GM20000 (cell line): ENCODE data around the gene TRABD2A.

Source experiments
- DNase-seq: peaks from one replicate; pipeline ENCODE4 v3.0.0; 2012; ENCODE audit warnings: low spot score
- TF ChIP-seq, protein P1 (sequence below): IDR thresholded peaks from 2 replicates; pipeline ENCODE4 v1.5.1; 2012; ENCODE audit warnings: mild to moderate bottlenecking, control low read depth; ENCODE audit errors: extremely low read depth, missing control alignments

The TRABD2A gene

DNA sequence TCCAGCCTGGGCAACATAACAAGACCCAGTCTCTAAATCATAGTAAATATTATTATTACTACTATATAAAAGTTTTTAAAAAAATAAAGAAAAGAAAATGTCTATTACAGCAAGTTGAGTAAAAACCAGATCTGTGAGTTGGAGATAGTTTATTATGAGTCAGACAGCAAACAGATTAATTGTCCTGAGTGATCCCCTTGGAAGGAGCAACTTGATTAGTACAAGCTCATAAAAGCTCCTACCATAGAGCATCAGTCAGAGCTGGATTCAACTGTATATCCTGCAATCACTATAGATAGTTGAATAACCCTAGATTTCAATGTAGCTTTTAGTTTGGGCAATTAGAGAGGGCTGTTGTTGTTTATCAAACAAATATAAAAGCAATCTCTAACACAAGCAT lies 84.1 kb downstream of the TRABD2A start:
- TF ChIP-seq, protein P1, sequence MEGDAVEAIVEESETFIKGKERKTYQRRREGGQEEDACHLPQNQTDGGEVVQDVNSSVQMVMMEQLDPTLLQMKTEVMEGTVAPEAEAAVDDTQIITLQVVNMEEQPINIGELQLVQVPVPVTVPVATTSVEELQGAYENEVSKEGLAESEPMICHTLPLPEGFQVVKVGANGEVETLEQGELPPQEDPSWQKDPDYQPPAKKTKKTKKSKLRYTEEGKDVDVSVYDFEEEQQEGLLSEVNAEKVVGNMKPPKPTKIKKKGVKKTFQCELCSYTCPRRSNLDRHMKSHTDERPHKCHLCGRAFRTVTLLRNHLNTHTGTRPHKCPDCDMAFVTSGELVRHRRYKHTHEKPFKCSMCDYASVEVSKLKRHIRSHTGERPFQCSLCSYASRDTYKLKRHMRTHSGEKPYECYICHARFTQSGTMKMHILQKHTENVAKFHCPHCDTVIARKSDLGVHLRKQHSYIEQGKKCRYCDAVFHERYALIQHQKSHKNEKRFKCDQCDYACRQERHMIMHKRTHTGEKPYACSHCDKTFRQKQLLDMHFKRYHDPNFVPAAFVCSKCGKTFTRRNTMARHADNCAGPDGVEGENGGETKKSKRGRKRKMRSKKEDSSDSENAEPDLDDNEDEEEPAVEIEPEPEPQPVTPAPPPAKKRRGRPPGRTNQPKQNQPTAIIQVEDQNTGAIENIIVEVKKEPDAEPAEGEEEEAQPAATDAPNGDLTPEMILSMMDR: no peak
- no peak for DNase-seq

DNA sequence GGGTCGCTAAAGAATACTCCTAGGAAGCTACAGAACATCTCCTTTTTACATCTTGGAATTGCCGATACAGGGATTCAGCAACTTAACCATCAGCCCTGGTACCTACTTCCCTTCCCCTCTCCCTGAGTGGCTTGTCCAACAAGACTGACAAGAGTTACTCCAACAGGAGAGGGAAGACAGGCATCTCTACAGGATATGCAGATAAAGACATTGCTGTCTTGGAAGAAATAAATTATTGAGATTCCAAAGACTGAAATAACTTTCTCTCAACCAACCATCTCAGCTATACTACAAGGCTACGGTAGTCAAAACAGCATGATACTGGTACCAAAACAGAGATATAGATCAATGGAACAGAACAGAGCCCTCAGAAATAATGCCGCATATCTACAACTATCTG lies 87.2 kb downstream of the TRABD2A start:
- DNase-seq: no peak
- TF ChIP-seq, protein P1: no peak

DNA sequence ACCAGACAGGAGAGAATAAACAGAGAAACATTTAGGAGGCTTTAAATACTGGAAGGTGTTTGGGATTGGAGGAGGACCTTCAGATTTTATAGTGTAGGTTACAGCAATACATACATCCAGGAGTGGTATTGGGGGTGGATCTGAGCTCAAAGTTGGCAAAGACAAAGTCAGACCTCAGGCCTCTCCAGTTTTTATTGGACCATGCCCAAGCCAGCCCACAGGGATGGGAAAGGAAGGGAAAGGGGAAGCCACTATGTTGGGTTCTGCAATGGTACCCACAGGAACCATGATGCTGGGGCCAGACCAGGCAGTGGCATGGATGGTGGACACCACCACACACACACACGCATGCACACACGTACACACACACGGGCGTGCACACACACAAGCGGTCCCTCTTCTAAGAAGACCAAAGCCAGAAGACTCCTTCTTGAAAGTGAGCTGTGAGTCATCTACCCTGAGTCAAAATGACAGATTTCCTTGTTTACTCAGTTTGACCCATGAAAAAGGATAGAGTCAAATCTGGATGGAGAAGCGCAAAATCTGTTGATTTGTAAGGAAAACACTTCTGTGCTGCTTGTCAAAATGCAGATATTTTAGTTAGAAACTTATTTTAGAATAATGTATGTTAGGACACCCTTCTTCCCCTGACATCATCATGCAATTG lies 87.9 kb downstream of the TRABD2A start:
- TF ChIP-seq, protein P1: no peak
- DNase-seq: no peak

DNA sequence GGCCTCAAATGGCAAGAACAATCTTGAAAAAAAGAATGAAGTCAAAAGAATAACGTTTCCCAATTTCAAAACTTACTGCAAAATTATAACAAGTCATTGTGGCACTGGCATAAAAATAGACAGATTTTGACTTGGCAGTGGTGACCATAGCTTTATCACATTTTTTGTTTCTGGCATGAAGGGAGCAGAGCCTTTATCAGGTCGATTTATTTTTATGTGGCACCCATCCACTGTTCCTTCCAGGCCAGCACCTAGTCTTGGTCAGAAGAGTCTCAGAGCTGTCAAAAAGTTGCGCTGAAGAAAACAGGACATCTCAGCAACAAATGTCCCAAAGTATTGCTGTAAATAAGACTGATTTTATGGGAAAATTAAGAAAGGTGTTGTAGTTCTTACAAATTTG lies 92.4 kb downstream of the TRABD2A start:
- DNase-seq: no peak
- TF ChIP-seq, protein P1: no peak

DNA sequence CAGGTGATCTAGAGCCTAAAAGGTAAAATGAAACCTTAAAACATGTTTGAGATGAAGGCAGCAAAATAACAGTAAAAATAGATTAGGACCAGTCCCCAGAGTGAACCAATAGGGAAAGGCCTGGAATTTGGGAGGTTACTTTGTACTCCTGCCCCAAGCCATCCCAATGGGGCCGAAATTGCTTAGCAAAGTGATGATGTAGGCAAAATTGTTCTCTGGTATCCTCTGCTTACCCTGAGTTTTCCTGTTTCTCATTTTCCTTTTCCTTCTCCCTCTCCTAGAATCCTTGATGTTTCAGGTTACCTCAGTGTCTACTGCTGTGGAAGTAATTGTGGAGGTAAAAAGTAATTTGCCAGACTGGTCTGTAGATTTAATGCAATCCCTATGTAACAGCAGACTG lies 92.9 kb downstream of the TRABD2A start:
- TF ChIP-seq, protein P1: no peak
- DNase-seq: no peak

DNA sequence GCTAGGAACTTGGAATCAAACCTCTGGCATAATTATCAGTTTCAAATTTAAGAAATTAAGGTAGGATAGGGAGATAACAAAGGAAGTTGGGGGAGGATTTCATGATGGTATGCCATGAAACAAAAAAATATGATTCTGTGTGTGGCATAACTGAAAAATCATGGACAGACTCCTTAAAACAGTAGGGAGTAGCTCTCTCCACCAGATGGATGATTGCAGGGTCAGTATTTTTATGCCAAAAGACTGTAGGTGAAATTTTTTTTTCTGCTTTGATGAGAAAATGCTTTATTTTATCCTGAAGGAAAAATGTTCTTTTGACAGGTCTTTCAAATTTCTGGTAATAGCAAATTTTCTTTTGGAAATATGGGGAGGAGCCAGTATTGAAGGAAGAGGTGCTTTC lies 94.3 kb downstream of the TRABD2A start:
- DNase-seq: no peak
- TF ChIP-seq, protein P1: no peak

DNA sequence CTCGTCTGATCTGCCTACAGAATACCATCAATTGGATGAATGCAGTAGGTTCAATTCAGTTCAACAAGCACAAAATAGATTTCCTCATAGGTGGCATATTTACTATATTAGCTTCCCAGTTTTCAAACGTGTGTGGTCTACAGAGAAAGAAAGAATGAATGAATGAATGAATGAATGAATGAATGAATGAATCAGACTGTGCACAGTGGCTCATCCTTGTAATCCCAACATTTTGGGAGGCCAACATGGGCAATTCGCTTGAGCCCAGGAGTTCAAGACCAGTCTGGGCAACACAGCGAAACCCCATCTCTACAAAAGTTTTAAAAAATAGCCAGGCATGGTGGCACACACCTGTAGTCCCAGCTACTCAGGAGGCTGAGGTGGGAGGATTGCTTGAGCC lies 94.9 kb downstream of the TRABD2A start:
- DNase-seq: no peak
- TF ChIP-seq, protein P1: no peak
